GM12878 (cell line): Measurements from ENCODE around the gene COL5A1. TPM values are rescaled to one million over a fixed set of nuclear protein-coding genes. Genes with fewer than 3 reads are reported as not detected.
"Not testable (repeated sequence)": the region's sequence is repeated elsewhere in the genome, so short reads cannot be mapped to it uniquely, and the experiment has no call there.

Experiments
- ATAC-seq: fragments of 200-7000 bp; cut with Tn5 transposase; 3 replicates; pipeline ENCODE4 v1.9.1; 2020; ENCODE audit warnings: mild to moderate bottlenecking, moderate library complexity
- BruUV-seq: library from RNA; stranded (reverse); fragments of 400-500 nt; replicated peaks from 2 replicates; lab custom pipeline; 2021; lab: Mats Ljungman, UMichigan
- CTCF ChIA-PET: fragments of 300-600 bp; sonication (Branson Sonifier 250); formaldehyde crosslinking; extraction: SDS; loops from one replicate; lab custom pipeline; 2021; ENCODE audit warnings: inconsistent platforms; lab: Yijun Ruan, JAX
- POLR2A ChIA-PET: fragments of 350-600 bp; formaldehyde crosslinking; extraction: SDS; loops from one replicate; lab custom pipeline; 2021; ENCODE audit warnings: inconsistent platforms; lab: Charles Lee
- RAD21 ChIA-PET: fragments of 300-600 bp; sonication (Branson Sonifier 250); formaldehyde crosslinking; loops from one replicate; lab custom pipeline; 2023; ENCODE audit warnings: antibody characterized with exemption; ENCODE audit not compliant: unreplicated experiment; lab: Charles Lee
- SMC1A ChIA-PET: fragments of 300-600 bp; sonication (Branson Sonifier 250); formaldehyde crosslinking; loops from one replicate; lab custom pipeline; 2023; ENCODE audit not compliant: unreplicated experiment, uncharacterized antibody; lab: Charles Lee
- DNase-seq: peaks from one replicate; pipeline ENCODE4 v3.0.0-alpha.2; 2011; ENCODE audit warnings: low read depth, low spot score
- FAIRE-seq: peaks from 3 replicates; lab custom pipeline; 2011; peaks lifted over from hg19 to GRCh38; lab: Jason Lieb, UNC
- H2AFZ ChIP-seq: 2 replicates; pipeline ENCODE4 v1.6.0; 2011; ENCODE audit warnings: low read depth, low read length, control low read depth; ENCODE audit not compliant: control insufficient read depth
- H3K27ac ChIP-seq: 2 replicates; pipeline ENCODE4 v1.5.1; 2011; ENCODE audit warnings: control low read depth; ENCODE audit not compliant: control insufficient read depth, insufficient read depth
- H3K27me3 ChIP-seq, 2 experiments: replicated peaks in 1 of 2; 2 replicates each; pipeline versions ENCODE4 v1.6.0 to v1.6.1; 2011; ENCODE audit warnings: low read length in 1 of 2; ENCODE audit not compliant: control insufficient read depth in 2 of 2, insufficient read depth in 2 of 2
- H3K36me3 ChIP-seq, 2 experiments: 2 replicates each; pipeline ENCODE4 v1.5.1; 2011; ENCODE audit warnings: low read length in 1 of 2; ENCODE audit not compliant: control insufficient read depth in 2 of 2, insufficient read depth in 2 of 2
- H3K4me1 ChIP-seq: 2 replicates; pipeline ENCODE4 v1.6.1; 2011; ENCODE audit warnings: mild to moderate bottlenecking, low read length, moderate library complexity, mixed read lengths; ENCODE audit not compliant: control insufficient read depth, insufficient read depth
- H3K4me2 ChIP-seq: 2 replicates; pipeline ENCODE4 v1.6.0; 2011; ENCODE audit warnings: control low read depth; ENCODE audit not compliant: control insufficient read depth, insufficient read depth
- H3K4me3 ChIP-seq: fragments of 200-600 bp; sonication (generic); 2 replicates; pipeline ENCODE4 v1.5.1; 2016
- H3K79me2 ChIP-seq: 2 replicates; pipeline ENCODE4 v1.6.0; 2011; ENCODE audit warnings: low read length; ENCODE audit not compliant: control insufficient read depth, insufficient read depth
- H3K9ac ChIP-seq: 2 replicates; pipeline ENCODE4 v1.8.0; 2011; ENCODE audit warnings: low read length, control low read depth, mixed read lengths; ENCODE audit not compliant: control insufficient read depth, insufficient read depth
- H3K9me3 ChIP-seq: replicated peaks from 3 replicates; pipeline ENCODE4 v1.5.1; 2011; ENCODE audit warnings: mild to moderate bottlenecking, low read length; ENCODE audit not compliant: control insufficient read depth, insufficient read depth
- H4K20me1 ChIP-seq: 2 replicates; pipeline ENCODE4 v1.6.0; 2011; ENCODE audit not compliant: control insufficient read depth, insufficient read depth
- NR2F1 ChIP-seq: fragments of 450-650 bp; conservative IDR thresholded peaks from 2 replicates; pipeline ENCODE4 v1.6.1; 2017; ENCODE audit warnings: mild to moderate bottlenecking
- POLR2A ChIP-seq: IDR thresholded peaks from 2 replicates; pipeline ENCODE4 v1.6.1; 2011; ENCODE audit warnings: low read depth, mild to moderate bottlenecking, low read length
- SMAD1 ChIP-seq: fragments of 450-650 bp; IDR thresholded peaks from 2 replicates; pipeline ENCODE4 v1.6.1; 2018; ENCODE audit warnings: mild to moderate bottlenecking, low read depth; ENCODE audit not compliant: partially characterized antibody
- ZNF24 ChIP-seq: fragments of 450-650 bp; IDR thresholded peaks from 2 replicates; pipeline ENCODE4 v1.6.1; 2017; ENCODE audit warnings: antibody characterized with exemption, mild to moderate bottlenecking
- ZSCAN29 ChIP-seq: fragments of 450-650 bp; IDR thresholded peaks from 2 replicates; pipeline ENCODE4 v1.6.1; 2017; ENCODE audit warnings: mild to moderate bottlenecking, moderate library complexity
- WGBS: methylation state at CpG from one replicate; pipeline ENCODE4 v1.1.6; 2016; ENCODE audit warnings: low lambda C conversion rate; ENCODE audit not compliant: insufficient replicate concordance, insufficient coverage; ENCODE audit errors: missing lambda C conversion rate; 5-methylcytosine and 5-hydroxymethylcytosine counted together
- in situ Hi-C: fragments of 300-500 bp; cut with MboI; formaldehyde crosslinking; loops from 9 replicates; pipeline ENCODE4 v1.14.3; 2018; ENCODE audit warnings: mixed read lengths
- intact Hi-C: fragments of 100-400 bp; cut with micrococcal nuclease; formaldehyde crosslinking; loops from one replicate; pipeline ENCODE4 v1.14.2; 2022; ENCODE audit not compliant: unreplicated experiment
- polyA plus RNA-seq, 11 experiments: library from polyadenylated mRNA; depleted of rRNA in 4 of 11; unstranded in 6 of 11; stranded (reverse) in 5 of 11; fragments of >200 nt; fragmentation: Nextera tagmentation in 4 of 11; fragmentation: Illumina TruSeq in 1 of 11; extraction: Ambion mirVana in 4 of 11; extraction: Trizol in 1 of 11; gene quantifications; 1 replicate in 1 of 11; 2 replicates in 10 of 11; pipeline versions ENCODE4 v1.2.1 to v1.2.3, GENCODE V29; 2011 to 2016; ENCODE audit warnings: inconsistent platforms in 2 of 11, missing spikeins in 2 of 11, low read depth in 1 of 11
- total RNA-seq, 4 experiments: library from RNA; depleted of rRNA in 3 of 4; stranded (reverse); fragments of >200 nt in 3 of 4; fragmentation: Illumina TruSeq in 1 of 4; extraction: Trizol in 1 of 4; gene quantifications; 2 replicates each; pipeline versions ENCODE4 v1.2.1 to v1.2.3, GENCODE V29; 2013 to 2021

COL5A1 gene
- total and polyA plus RNA-seq, 10 of the 15 experiments (the other 5 are each of a cell fraction or from before 2014, with no cell fraction given) = under 0.01 to 0.15 (median 0.13) TPM; not detected in 4

DNA sequence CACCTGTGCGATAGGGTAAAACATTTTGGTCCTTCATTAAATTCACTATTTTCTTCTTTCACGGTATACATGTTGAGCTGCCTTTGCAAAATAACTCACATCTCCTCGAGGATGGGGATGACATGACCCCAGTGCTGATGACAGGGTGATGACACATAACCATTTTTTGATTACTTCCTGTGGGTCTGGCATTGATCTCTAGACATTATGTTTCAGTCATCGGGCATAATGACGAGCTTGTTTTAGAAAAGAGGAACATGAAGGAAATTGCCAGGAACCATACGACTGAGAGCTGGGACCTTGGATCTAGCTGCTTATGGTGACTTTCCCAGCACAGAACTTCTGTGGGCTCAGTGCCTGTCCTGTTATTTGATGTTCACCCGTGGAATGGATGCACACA lies 25.2 kb downstream of the COL5A1 start:
- H3K36me3 ChIP-seq = no peaks in the 10 kb centered on the region
- in situ Hi-C loops = no loop called here
- ATAC-seq = no peak
- no peak overlapping the region for H2AFZ ChIP-seq
- DNase-seq = no peak
- H3K79me2 ChIP-seq = no peaks in the 10 kb centered on the region
- BruUV-seq = no TSS peak
- H3K9me3 ChIP-seq = no peaks in the 10 kb centered on the region
- CTCF ChIA-PET = no interaction called here
- TF ChIP-seq SMAD1 (no peak), POLR2A (no peak), ZSCAN29 (no peak), NR2F1 (no peak), ZNF24 (no peak)
- TF ChIP-seq, all 136 proteins: peak for 0
- Histone ChIP-seq H3K4me3 (no peak overlapping the region), H3K4me2 (no peak overlapping the region), H4K20me1 (no peaks in the 10 kb centered on the region), H3K9ac (no peak overlapping the region), H3K27me3 (no peaks in the 10 kb centered on the region; a peak in 1 of 4 replicates), H3K27ac (no peak overlapping the region), H3K4me1 (no peaks in the 10 kb centered on the region)
- 11% methylated on average over 7 of the region's 7 CpGs for WGBS
- SMC1A ChIA-PET = no interaction called here
- RAD21 ChIA-PET = no interaction called here
- FAIRE-seq = no peak
- intact Hi-C loops = no loop called here
- POLR2A ChIA-PET = no interaction called here

DNA sequence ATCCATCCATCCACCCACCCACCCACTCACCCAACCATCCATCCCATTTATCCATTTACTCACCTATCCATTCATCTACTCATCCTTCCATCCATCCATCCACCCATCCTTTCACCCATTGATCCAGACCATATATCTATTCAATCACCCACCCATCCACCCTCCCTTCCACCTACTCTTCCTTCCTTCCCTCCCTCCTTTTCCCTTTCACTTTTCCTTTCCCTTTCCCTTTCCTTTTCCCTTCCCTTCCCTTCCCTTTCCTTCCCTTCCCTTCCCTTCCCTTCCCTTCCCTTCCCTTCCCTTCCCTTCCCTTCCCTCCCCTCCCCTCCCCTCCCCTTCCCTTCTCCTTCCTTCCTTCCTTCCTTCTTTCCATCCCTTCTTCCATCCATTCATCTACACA lies 27.4 kb downstream of the COL5A1 start:
- H3K27ac ChIP-seq, DNase-seq, POLR2A ChIA-PET, H3K4me3 ChIP-seq, H3K27me3 ChIP-seq, H2AFZ ChIP-seq, RAD21 ChIA-PET, FAIRE-seq, H4K20me1 ChIP-seq, H3K36me3 ChIP-seq, H3K9ac ChIP-seq, ATAC-seq, BruUV-seq, in situ Hi-C loops, H3K4me2 ChIP-seq, SMC1A ChIA-PET, CTCF ChIA-PET, H3K4me1 ChIP-seq, H3K9me3 ChIP-seq, intact Hi-C loops, H3K79me2 ChIP-seq: not testable (repeated sequence)
